HEK293T (cell line): ENCODE results near the gene WWOX.

Source experiments
- CTCF ChIA-PET: fragments of 350-600 bp; formaldehyde crosslinking; extraction: SDS; loops from one replicate; lab custom pipeline; 2021; ENCODE audit warnings: antibody characterized with exemption, inconsistent platforms; lab: Yijun Ruan, JAX
- POLR2A ChIA-PET: fragments of 350-600 bp; formaldehyde crosslinking; extraction: SDS; loops from one replicate; lab custom pipeline; 2020; ENCODE audit warnings: antibody characterized with exemption, inconsistent platforms; lab: Yijun Ruan, JAX
- DNase-seq: peaks from one replicate; pipeline ENCODE4 v3.0.0; 2012; ENCODE audit warnings: mixed read lengths; ENCODE audit errors: extremely low spot score
- ARNT ChIP-seq: fragments of 450-650 bp; IDR thresholded peaks from 2 replicates; pipeline ENCODE4 v1.6.1; 2017; ENCODE audit warnings: mild to moderate bottlenecking
- BHLHE40 ChIP-seq: fragments of 450-650 bp; IDR thresholded peaks from 2 replicates; pipeline ENCODE4 v1.6.1; 2016; ENCODE audit warnings: mild to moderate bottlenecking, moderate library complexity, borderline replicate concordance
- CTBP1 ChIP-seq: fragments of 450-650 bp; IDR thresholded peaks from 2 replicates; pipeline ENCODE4 v1.6.1; 2016; ENCODE audit warnings: borderline replicate concordance
- ELF4 ChIP-seq: fragments of 450-650 bp; IDR thresholded peaks from 2 replicates; pipeline ENCODE4 v1.6.1; 2017; ENCODE audit warnings: antibody characterized with exemption
- FOXA1 ChIP-seq: fragments of 450-650 bp; IDR thresholded peaks from 2 replicates; pipeline ENCODE4 v1.6.1; 2016; ENCODE audit warnings: mild to moderate bottlenecking
- FOXK2 ChIP-seq: fragments of 450-650 bp; IDR thresholded peaks from 2 replicates; pipeline ENCODE4 v1.6.1; 2016; ENCODE audit warnings: mild to moderate bottlenecking
- FOXM1 ChIP-seq: fragments of 450-650 bp; IDR thresholded peaks from 2 replicates; pipeline ENCODE4 v1.6.1; 2017; ENCODE audit warnings: mild to moderate bottlenecking, borderline replicate concordance
- HDGF ChIP-seq: fragments of 450-650 bp; IDR thresholded peaks from 2 replicates; pipeline ENCODE4 v1.6.1; 2017; ENCODE audit warnings: antibody characterized with exemption, borderline replicate concordance
- L3MBTL2 ChIP-seq: fragments of 450-650 bp; conservative IDR thresholded peaks from 2 replicates; pipeline ENCODE4 v1.6.1; 2016; ENCODE audit warnings: mild to moderate bottlenecking
- LEF1 ChIP-seq: fragments of 450-650 bp; IDR thresholded peaks from 2 replicates; pipeline ENCODE4 v1.6.1; 2017; ENCODE audit warnings: mild to moderate bottlenecking, borderline replicate concordance
- NFRKB ChIP-seq: fragments of 450-650 bp; IDR thresholded peaks from 2 replicates; pipeline ENCODE4 v1.6.1; 2016; ENCODE audit warnings: mild to moderate bottlenecking, moderate library complexity
- SP1 ChIP-seq: fragments of 450-650 bp; IDR thresholded peaks from 2 replicates; pipeline ENCODE4 v1.6.1; 2017
- SUZ12 ChIP-seq: fragments of 450-650 bp; IDR thresholded peaks from 2 replicates; pipeline ENCODE4 v1.6.1; 2016; ENCODE audit warnings: mild to moderate bottlenecking
- TARDBP ChIP-seq: fragments of 450-650 bp; IDR thresholded peaks from 2 replicates; pipeline ENCODE4 v1.6.1; 2016
- ZNF384 ChIP-seq: fragments of 450-650 bp; IDR thresholded peaks from 2 replicates; pipeline ENCODE4 v1.6.1; 2016
- TF ChIP-seq, protein P1 (sequence below): fragments of 450-650 bp; IDR thresholded peaks from 2 replicates; pipeline ENCODE4 v1.6.1; 2016

The WWOX gene

DNA sequence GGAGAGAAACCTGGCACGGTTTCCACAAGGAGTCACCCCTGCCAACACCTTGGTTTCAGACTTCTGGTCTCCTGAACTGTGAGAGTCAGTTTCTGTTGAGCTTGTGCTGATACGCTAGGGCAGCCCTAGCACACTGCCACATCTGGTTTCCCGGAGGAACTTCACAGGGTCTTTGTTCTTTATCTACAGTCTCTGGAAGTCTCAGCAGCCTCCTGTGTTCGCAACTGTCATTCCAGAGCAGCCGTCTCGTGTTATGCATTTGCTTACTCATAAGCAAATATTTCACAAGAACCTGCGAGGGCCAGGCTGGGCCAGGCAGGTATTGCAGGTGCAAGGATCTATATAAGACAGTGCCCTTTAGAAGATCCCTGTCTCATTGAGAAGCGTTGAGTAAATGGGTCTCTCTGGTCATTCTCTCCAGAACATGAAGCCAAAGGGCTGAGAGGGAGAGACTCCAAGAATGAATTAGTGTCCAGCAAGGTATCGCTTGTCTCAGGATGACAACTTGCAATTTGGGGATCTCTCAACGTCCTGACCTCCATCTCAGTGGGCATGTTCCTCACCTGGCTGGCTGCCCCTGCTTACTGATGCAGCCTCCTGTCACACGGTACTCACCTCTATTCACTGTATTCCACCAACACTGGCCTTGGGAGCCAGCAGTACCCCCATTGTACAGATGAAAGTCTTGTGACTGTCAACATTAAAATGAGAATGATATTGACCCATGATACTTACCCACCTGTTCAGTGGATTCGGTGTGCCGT is 141.2 kb downstream of the WWOX start:
- POLR2A ChIA-PET, result interaction anchor here (0.7 kb wide), 1 partner anchor 762 kb away, joined by 3 read pairs; no protein-coding TSS in a partner anchor
- CTCF ChIA-PET, result interaction anchor here (0.7 to 1.0 kb wide), 2 partner anchors 18 to 39 kb away, joined by 3 read pairs; no protein-coding TSS in a partner anchor
- DNase-seq, result no peak
- TF ChIP-seq SP1, result no peak
- no peak for TF ChIP-seq CTBP1
- TF ChIP-seq ARNT, result no peak
- no peak for TF ChIP-seq ZNF384
- no peak for TF ChIP-seq SUZ12
- no peak for TF ChIP-seq BHLHE40
- TF ChIP-seq FOXK2, result no peak
- no peak for TF ChIP-seq FOXA1
- TF ChIP-seq HDGF, result no peak

DNA sequence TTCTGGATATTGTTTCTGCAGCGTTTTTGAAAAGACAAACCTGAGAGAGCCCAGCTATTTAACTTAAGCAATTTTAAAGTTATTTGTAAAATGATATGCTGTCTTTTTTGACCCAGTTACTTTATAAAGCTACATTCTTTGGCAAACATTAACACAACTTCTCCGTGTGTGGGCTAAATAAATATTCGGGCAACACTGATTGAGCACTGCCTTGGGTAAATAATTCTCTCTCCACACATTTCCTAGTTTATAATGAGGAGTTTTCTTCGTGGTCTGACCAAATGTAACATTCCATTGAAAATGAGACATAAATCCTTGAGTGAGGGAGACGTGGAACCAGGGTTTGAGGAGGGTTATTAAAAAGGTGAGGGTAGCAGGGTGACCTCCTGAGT is 142.8 kb downstream of the WWOX start:
- no peak for DNase-seq
- POLR2A ChIA-PET, result no interaction called here
- TF ChIP-seq L3MBTL2, result no peak
- no peak for TF ChIP-seq ZNF384
- no peak for TF ChIP-seq CTBP1
- no peak for TF ChIP-seq ARNT
- TF ChIP-seq, protein P1, sequence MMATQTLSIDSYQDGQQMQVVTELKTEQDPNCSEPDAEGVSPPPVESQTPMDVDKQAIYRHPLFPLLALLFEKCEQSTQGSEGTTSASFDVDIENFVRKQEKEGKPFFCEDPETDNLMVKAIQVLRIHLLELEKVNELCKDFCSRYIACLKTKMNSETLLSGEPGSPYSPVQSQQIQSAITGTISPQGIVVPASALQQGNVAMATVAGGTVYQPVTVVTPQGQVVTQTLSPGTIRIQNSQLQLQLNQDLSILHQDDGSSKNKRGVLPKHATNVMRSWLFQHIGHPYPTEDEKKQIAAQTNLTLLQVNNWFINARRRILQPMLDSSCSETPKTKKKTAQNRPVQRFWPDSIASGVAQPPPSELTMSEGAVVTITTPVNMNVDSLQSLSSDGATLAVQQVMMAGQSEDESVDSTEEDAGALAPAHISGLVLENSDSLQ, result no peak
- TF ChIP-seq FOXK2, result no peak
- TF ChIP-seq TARDBP, result no peak
- TF ChIP-seq FOXM1, result no peak
- no peak for TF ChIP-seq SUZ12
- CTCF ChIA-PET, result interaction anchor here (0.7 to 0.9 kb wide), 2 partner anchors 10 to 44 kb away, joined by 3 read pairs; no protein-coding TSS in a partner anchor

- CTCF ChIA-PET, result interaction anchor here (0.7 kb wide), 1 partner anchor 13 kb away, joined by 3 read pairs; no protein-coding TSS in a partner anchor
- TF ChIP-seq BHLHE40 (no peak), NFRKB (no peak), TARDBP (no peak), FOXA1 (no peak), SUZ12 (no peak), L3MBTL2 (no peak), ELF4 (no peak), ARNT (no peak), FOXK2 (no peak), FOXM1 (no peak)
- TF ChIP-seq, protein P1, result no peak
Measured at GRCh38 chr16:78244131-78244895, 144.9 kb downstream of the WWOX start.

DNA sequence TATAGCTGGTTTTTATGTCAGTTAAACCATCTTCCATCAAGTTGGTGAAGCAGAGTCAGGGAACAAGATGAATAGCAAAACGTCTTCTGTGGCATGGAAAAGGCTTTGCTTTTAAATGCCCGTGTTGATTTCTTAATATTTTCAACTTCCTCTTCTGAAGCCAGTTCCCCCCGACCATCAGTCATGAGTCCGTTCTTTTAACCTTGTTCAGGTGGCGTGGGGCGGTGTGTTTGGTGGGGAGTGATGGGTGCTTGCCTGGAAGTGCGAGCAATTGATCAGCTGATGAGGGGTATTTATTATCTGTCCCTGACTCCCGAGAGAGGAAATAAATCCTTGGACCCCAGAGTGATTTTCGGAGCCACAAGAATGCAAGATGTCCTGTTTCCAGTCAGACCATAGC is 147.1 kb downstream of the WWOX start:
- POLR2A ChIA-PET, result no interaction called here

More at GRCh38 chr16:78244131-78244895, 144.9 kb downstream of the WWOX start:
- DNase-seq, result no peak
- POLR2A ChIA-PET, result no interaction called here

DNA sequence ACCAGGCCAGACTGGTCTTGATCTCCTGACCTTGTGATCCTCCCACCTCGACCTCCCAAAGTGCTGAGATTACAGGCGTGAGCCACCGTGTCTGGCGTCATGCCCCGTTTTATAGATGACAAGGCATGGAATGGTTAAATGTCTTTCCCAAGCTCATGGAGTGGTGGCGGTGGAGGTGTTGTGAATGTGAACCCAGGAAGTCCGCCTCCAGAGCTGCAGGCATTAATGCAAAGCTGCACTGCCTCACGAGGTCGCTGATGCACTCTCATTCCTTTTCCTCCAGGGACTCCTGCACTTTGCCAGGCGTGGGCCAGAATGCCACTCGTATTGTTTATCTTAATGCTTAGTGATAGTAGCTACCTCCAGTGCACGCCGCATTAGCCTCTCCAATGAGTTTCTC is 149.6 kb downstream of the WWOX start:
- ChIA-PET POLR2A (no interaction called here), CTCF (interaction anchor here (0.6 to 1.0 kb wide), 3 partner anchors 8 to 249 kb away, joined by 3 to 4 read pairs (median 3); no protein-coding TSS in a partner anchor)
- TF ChIP-seq ZNF384, result no peak
- TF ChIP-seq HDGF, result no peak
- no peak for TF ChIP-seq CTBP1
- no peak for TF ChIP-seq ARNT
- TF ChIP-seq LEF1, result no peak
- no peak for TF ChIP-seq FOXM1
- TF ChIP-seq, protein P1, result no peak
- no peak for TF ChIP-seq TARDBP
- no peak for TF ChIP-seq ELF4
- TF ChIP-seq SUZ12, result no peak
- no peak for TF ChIP-seq L3MBTL2
- TF ChIP-seq FOXA1, result no peak
- TF ChIP-seq SP1, result no peak
- TF ChIP-seq FOXK2, result no peak
- TF ChIP-seq NFRKB, result no peak
- TF ChIP-seq BHLHE40, result no peak
- peak; percentile 31 for DNase-seq

More for the DNA sequence above, 147.1 kb downstream of the WWOX start:
- TF ChIP-seq ARNT, result no peak
- TF ChIP-seq L3MBTL2, result no peak
- no peak for TF ChIP-seq FOXA1
- no peak for TF ChIP-seq ELF4
- TF ChIP-seq HDGF, result no peak
- CTCF ChIA-PET, result interaction anchor here (1.1 kb wide), 1 partner anchor 9 kb away, joined by 3 read pairs; no protein-coding TSS in a partner anchor
- DNase-seq, result no peak

DNA sequence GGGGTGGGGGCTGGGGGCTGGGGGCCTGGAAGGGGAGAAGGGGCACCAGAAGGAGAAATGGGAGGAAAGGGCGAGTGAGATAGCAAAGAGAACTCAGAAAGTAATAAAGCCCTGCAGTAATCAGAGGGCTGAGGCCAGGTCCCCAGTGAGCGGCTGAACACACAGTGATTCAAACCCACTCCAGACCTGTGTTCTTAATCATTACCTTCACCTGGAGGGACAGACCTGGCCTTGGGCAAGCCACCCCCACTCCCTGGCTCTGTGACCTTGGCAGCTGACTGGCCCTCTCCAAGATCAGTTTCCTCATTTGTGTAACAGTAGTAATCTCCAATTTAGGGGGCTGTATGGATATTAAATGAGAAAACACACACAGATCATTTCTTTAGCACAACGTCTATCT is 150.4 kb downstream of the WWOX start:
- DNase-seq, result no peak
- POLR2A ChIA-PET, result no interaction called here
- CTCF ChIA-PET, result interaction anchor here (1.0 kb wide), 1 partner anchor 12 kb away, joined by 3 read pairs; no protein-coding TSS in a partner anchor
- no peak for TF ChIP-seq ARNT
- no peak for TF ChIP-seq FOXA1
- no peak for TF ChIP-seq FOXK2
- no peak for TF ChIP-seq TARDBP
- no peak for TF ChIP-seq L3MBTL2
